CMK (cell line): Measurements from ENCODE around the gene FSD1L.
"Not testable (repeated sequence)": the region's sequence is repeated elsewhere in the genome, so short reads cannot be mapped to it uniquely, and the experiment has no call there.

Source experiments
- DNase-seq: peaks from one replicate; pipeline ENCODE4 v3.0.0-alpha.2; 2010; ENCODE audit warnings: low read depth

FSD1L gene

GRCh38 chr9:105485131-105485530, 37.3 kb downstream of the FSD1L start:
- no peak for DNase-seq

- no peak for DNase-seq
Observed at GRCh38 chr9:105496826-105497225, 49.0 kb downstream of the FSD1L start.

- no peak for DNase-seq
Observed at GRCh38 chr9:105497704-105498103, 49.9 kb downstream of the FSD1L start.

- DNase-seq: no peak
Observed at GRCh38 chr9:105500108-105500766, 52.4 kb downstream of the FSD1L start.

- no peak for DNase-seq
Observed at GRCh38 chr9:105501414-105501813, 53.6 kb downstream of the FSD1L start.

GRCh38 chr9:105502276-105502675, 54.4 kb downstream of the FSD1L start:
- DNase-seq: no peak

GRCh38 chr9:105503881-105504280, 56.0 kb downstream of the FSD1L start:
- no peak for DNase-seq

GRCh38 chr9:105507096-105507790, 59.4 kb downstream of the FSD1L start:
- DNase-seq: no peak

GRCh38 chr9:105508530-105508929, 60.7 kb downstream of the FSD1L start:
- DNase-seq: no peak

- DNase-seq: no peak
Observed at GRCh38 chr9:105510024-105510423, 62.2 kb downstream of the FSD1L start.

- no peak for DNase-seq
Observed at GRCh38 chr9:105511446-105511845, 63.6 kb downstream of the FSD1L start.

GRCh38 chr9:105515811-105516413, 68.1 kb downstream of the FSD1L start:
- no peak for DNase-seq

- DNase-seq: not testable (repeated sequence)
Observed at GRCh38 chr9:105519710-105520369, 72.0 kb downstream of the FSD1L start.

GRCh38 chr9:105520992-105521391, 73.2 kb downstream of the FSD1L start:
- DNase-seq: not testable (repeated sequence)

GRCh38 chr9:105522618-105523385, 75.0 kb downstream of the FSD1L start:
- not testable (repeated sequence) for DNase-seq

- DNase-seq: no peak
Observed at GRCh38 chr9:105531530-105531929, 83.7 kb downstream of the FSD1L start.

- no peak for DNase-seq
Observed at GRCh38 chr9:105535920-105536668, 88.3 kb downstream of the FSD1L start.

GRCh38 chr9:105539452-105539851, 91.6 kb downstream of the FSD1L start:
- peak; percentile 14 for DNase-seq

GRCh38 chr9:105541838-105542237, 94.0 kb downstream of the FSD1L start:
- DNase-seq: no peak

GRCh38 chr9:105554042-105554441, 106.2 kb downstream of the FSD1L start:
- DNase-seq: no peak
